ENCODE measurements around the gene PHACTR4.

DNA sequence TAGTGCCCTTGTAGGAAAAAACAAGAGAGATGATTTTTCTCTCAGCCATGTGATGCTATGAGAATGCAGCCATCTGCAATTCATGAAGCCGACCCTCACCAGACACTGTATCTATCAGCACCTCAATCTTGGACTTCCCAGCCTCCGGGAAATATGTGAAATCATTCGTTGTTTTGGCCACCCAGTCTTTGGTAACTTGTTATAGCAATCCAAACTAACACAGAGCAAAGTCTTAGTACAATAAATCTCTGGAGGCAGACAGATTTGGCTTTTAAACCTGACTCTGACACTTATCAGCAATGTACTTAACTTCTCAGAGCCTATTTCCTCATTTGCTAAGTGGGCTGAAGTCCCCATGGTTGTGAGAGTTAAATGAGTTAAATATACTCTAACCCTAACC lies 45.8 kb upstream of the PHACTR4 start:
- TF ChIP-seq EZH2phosphoT487 (IDR thresholded peaks at IDR 0.05; ENCODE audit: borderline replicate concordance, low read length): no peak
- TF ChIP-seq, protein P1, sequence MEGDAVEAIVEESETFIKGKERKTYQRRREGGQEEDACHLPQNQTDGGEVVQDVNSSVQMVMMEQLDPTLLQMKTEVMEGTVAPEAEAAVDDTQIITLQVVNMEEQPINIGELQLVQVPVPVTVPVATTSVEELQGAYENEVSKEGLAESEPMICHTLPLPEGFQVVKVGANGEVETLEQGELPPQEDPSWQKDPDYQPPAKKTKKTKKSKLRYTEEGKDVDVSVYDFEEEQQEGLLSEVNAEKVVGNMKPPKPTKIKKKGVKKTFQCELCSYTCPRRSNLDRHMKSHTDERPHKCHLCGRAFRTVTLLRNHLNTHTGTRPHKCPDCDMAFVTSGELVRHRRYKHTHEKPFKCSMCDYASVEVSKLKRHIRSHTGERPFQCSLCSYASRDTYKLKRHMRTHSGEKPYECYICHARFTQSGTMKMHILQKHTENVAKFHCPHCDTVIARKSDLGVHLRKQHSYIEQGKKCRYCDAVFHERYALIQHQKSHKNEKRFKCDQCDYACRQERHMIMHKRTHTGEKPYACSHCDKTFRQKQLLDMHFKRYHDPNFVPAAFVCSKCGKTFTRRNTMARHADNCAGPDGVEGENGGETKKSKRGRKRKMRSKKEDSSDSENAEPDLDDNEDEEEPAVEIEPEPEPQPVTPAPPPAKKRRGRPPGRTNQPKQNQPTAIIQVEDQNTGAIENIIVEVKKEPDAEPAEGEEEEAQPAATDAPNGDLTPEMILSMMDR (IDR thresholded peaks at IDR 0.05; ENCODE audit: low read depth, low read length, poor library complexity, severe bottlenecking): no peak

All from DOHH2 (cell line).